ENCODE measurements around the gene IGLL5. TPM values are rescaled to one million over a fixed set of nuclear protein-coding genes. Genes with fewer than 3 reads are reported as not detected.
A peak's percentile ranks its signal among the peaks of the same experiment; 100 is the strongest.

IGLL5 gene
- total and polyA plus RNA-seq, 7 donors: 0.06 to 0.50 (median 0.45) TPM; not detected in 4

DNA sequence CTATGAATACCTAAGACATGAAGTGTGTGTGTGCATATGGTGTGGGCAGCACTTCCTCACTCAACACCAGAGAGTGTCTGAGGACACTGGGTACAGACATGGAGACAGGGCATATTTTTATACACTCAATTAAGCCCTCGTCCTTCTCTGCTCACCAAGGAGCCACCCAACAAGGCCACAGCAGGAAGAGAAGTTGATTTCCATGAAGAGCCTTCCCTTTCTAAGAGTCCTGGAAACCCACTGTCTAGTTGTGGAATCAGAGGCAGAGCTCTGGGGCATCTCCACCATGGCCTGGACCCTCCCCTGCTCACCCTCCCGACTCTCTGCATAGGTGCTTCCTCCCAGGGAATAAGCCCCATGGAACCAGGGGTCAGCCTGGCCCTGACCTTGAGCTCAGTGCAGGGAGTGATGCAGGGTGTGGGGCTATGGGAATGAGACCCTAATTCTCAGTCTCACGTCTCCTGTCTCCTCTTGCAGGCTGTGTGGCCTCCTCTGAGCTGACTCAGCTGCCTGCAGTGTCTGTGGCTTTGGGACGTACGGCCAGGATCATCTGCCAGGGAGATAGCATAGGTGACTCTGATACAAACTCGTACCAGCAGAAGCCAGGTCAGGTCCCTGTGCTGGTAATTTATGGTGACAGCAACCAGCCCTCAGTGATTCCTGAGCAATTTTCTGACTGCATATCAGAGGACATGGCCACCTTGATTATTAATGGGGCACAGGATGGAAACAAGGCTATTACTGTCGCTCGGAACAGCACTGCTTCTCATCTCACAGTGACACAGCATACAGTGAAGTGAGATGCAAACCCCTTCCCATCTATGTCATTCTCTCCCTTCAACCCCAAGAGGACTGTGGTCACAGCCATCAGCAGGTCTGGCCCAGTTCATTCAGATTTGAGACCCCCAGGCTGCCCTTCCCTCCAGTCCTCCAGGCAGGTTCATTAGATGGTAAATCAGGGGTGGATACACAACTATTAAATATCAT is 14.6 kb upstream of the IGLL5 start:
- TF ChIP-seq, protein P1, sequence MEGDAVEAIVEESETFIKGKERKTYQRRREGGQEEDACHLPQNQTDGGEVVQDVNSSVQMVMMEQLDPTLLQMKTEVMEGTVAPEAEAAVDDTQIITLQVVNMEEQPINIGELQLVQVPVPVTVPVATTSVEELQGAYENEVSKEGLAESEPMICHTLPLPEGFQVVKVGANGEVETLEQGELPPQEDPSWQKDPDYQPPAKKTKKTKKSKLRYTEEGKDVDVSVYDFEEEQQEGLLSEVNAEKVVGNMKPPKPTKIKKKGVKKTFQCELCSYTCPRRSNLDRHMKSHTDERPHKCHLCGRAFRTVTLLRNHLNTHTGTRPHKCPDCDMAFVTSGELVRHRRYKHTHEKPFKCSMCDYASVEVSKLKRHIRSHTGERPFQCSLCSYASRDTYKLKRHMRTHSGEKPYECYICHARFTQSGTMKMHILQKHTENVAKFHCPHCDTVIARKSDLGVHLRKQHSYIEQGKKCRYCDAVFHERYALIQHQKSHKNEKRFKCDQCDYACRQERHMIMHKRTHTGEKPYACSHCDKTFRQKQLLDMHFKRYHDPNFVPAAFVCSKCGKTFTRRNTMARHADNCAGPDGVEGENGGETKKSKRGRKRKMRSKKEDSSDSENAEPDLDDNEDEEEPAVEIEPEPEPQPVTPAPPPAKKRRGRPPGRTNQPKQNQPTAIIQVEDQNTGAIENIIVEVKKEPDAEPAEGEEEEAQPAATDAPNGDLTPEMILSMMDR (IDR thresholded peaks at IDR 0.05): no peak
- Histone ChIP-seq H3K36me3 (ENCODE audit: insufficient read depth in 1 of 2, low read depth in 1 of 2) (no peaks in the 10 kb centered on the region), H3K4me3 (no peak overlapping the region), H3K4me1 (no peaks in the 10 kb centered on the region), H3K9me3 (peaks cover 5% of the 10 kb centered on the region), H3K27me3 (ENCODE audit: insufficient read depth in 3 of 3, low read length in 2 of 3) (no peaks in the 10 kb centered on the region), H3K27ac (no peak overlapping the region)
- intact Hi-C loops (cut with DNase I): loop anchor here in 1 of 2 donors (10.0 kb wide), 1 partner anchor 278 kb away; no protein-coding TSS in a partner anchor
- no peak for DNase-seq
- 76 to 82% (median 77%) methylated on average over 8 of the region's 8 CpGs for WGBS, 3 donors
- no peak for ATAC-seq

DNA sequence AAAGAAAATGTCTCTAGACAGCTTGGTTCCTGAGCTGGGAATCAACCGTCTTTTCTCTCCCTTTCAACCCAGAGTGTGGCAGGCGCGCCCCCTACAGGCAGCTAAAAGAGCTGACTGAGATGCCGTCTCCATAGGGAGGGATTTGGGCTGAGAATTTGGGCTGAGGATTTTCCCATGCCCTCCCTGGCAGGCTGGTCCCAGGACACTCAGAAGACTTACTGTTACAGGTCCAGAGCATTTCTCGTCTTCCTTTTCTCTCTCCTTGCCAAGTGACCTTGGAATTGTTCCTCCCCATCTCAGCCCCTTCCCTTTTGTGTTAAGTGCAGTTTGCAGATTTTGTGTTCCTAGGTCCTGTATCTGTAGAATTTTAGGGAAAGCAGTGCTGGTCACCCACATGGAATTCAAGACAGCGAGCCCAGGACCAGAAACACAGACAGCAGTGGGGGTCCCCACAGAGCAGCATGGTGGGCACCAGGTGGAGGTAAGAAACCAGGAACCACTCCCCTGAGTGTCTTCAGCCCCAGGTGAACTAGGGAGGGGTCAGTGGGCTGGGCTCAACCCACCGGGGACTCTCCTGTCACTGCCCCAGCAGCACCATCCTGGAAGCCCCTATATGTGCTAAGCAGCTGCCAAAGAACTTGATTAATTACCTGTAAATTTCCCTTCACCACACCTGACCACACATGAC is 9.9 kb upstream of the IGLL5 start:
- 11 to 22% (median 18%) methylated on average over 7 of the region's 7 CpGs for WGBS, 3 donors
- H3K27me3 ChIP-seq (ENCODE audit: insufficient read depth in 3 of 3, low read length in 2 of 3): peaks cover 0 to 11% (median 4%) of the 10 kb centered on the region in 3 donors
- no peak overlapping the region for H3K27ac ChIP-seq
- ATAC-seq: no peak
- TF ChIP-seq, protein P1 (IDR thresholded peaks at IDR 0.05): peak; percentile 48
- no peaks in the 10 kb centered on the region for H3K36me3 ChIP-seq (ENCODE audit: insufficient read depth in 1 of 2, low read depth in 1 of 2)
- DNase-seq: peak in 1 of 2 donors; percentile 69
- intact Hi-C loops (cut with DNase I): loop anchor here in 1 of 2 donors (10.0 kb wide), 1 partner anchor 283 kb away; no protein-coding TSS in a partner anchor
- H3K4me1 ChIP-seq: no peaks in the 10 kb centered on the region
- peaks cover 5% of the 10 kb centered on the region for H3K9me3 ChIP-seq
- no peak overlapping the region for H3K4me3 ChIP-seq

DNA sequence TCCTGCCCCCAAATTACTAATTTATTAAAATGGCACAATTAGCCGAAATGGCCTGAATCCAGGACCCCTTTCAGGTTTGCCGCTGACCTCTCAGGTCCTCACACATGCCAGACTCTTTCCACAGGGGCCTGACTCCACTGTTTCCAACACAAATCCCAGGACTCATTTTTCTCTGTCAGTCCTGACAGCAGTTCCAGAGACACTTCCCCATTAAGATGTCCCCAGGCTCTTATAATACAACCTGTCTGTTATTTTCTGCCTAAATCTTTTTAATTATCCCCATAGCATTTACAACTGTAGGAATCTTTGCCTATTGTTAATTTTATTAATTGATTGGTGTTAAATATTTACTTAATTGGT is 9.4 kb upstream of the IGLL5 start:
- intact Hi-C loops (cut with DNase I): loop anchor here in 1 of 2 donors (10.0 kb wide), 1 partner anchor 283 kb away; no protein-coding TSS in a partner anchor
- WGBS, 3 donors: 57 to 81% (median 67%) methylated on average over 2 of the region's 2 CpGs
- TF ChIP-seq, protein P1 (IDR thresholded peaks at IDR 0.05): no peak
- H3K4me3 ChIP-seq: no peak overlapping the region
- H3K4me1 ChIP-seq: no peaks in the 10 kb centered on the region
- DNase-seq: no peak
- ATAC-seq: no peak
- no peak overlapping the region for H3K27ac ChIP-seq
- no peaks in the 10 kb centered on the region for H3K36me3 ChIP-seq (ENCODE audit: insufficient read depth in 1 of 2, low read depth in 1 of 2)
- H3K27me3 ChIP-seq (ENCODE audit: insufficient read depth in 3 of 3, low read length in 2 of 3): peaks cover 0 to 11% (median 4%) of the 10 kb centered on the region in 3 donors
- H3K9me3 ChIP-seq: peaks cover 5% of the 10 kb centered on the region

DNA sequence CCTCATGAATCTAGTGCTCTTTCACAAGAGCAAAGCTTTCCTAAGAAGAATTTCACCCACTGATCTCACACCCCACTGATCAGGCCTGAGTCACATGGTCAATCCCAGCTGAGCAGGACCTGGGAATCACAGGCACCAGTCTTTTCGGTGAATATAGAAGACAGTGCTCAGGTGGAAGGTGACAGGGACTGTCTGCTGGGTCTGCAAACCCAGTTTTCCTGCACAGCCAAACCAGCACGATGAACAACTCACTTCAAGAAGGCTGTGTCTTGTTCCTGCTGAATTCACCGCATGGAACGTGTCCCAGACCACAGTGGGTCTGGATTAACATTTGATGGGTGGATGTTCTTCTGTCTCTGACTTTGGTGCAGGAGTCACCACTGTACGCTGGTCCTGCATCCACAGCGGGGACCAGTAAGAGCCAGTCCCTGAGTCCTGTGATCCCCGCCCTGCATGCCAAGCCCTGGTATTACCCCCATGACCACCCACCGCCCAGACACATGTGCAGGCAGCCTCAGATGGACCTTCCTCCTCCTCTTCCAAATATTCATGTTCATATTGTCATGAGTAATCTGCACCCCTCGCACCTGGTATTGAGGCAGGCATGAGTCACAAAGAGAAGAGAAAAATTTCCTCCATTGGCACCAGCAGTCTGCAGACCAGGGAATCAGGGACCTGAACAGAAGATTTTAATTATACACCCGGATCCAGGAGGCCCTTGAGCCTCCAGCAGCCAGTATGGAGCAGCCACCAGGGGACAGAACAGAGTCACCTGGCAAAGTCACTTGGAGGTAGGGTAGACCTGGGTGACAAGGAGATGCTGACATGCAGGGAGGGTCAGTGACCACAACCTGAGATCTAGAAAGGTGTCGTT is 8.6 kb upstream of the IGLL5 start:
- TF ChIP-seq, protein P1 (IDR thresholded peaks at IDR 0.05): no peak
- 78 to 80% (median 78%) methylated on average over 11 of the region's 11 CpGs for WGBS, 3 donors
- H3K9me3 ChIP-seq: peaks cover 5% of the 10 kb centered on the region
- H3K4me1 ChIP-seq: no peaks in the 10 kb centered on the region
- DNase-seq: no peak
- H3K36me3 ChIP-seq (ENCODE audit: insufficient read depth in 1 of 2, low read depth in 1 of 2): no peaks in the 10 kb centered on the region
- H3K4me3 ChIP-seq: no peak overlapping the region
- intact Hi-C loops (cut with DNase I): loop anchor here in 1 of 2 donors (10.0 kb wide), 1 partner anchor 284 kb away; no protein-coding TSS in a partner anchor
- peaks cover 0 to 11% (median 4%) of the 10 kb centered on the region in 3 donors for H3K27me3 ChIP-seq (ENCODE audit: insufficient read depth in 3 of 3, low read length in 2 of 3)
- H3K27ac ChIP-seq: no peak overlapping the region
- ATAC-seq: no peak

Data from psoas muscle (tissue), 8 donors.